IMR-90 (cell line): ENCODE data around the gene GABARAPL2. TPM values are rescaled to one million over a fixed set of nuclear protein-coding genes. Genes with fewer than 3 reads are reported as not detected.

Experiments
- ATAC-seq: fragments of 200-7000 bp; cut with Tn5 transposase; 2 replicates; pipeline ENCODE4 v1.9.1; 2020; ENCODE audit warnings: low read depth, mild to moderate bottlenecking, moderate library complexity
- BruUV-seq: library from RNA; stranded (reverse); fragments of 400-500 nt; replicated peaks from 2 replicates; lab custom pipeline; 2021; lab: Mats Ljungman, UMichigan
- CTCF ChIA-PET: fragments of 300-600 bp; formaldehyde crosslinking; extraction: SDS; loops from one replicate; lab custom pipeline; 2021; ENCODE audit warnings: antibody characterized with exemption; lab: Yijun Ruan, JAX
- POLR2A ChIA-PET: fragments of 300-600 bp; sonication (Branson Sonifier 250); formaldehyde crosslinking; loops from one replicate; lab custom pipeline; 2022; ENCODE audit warnings: antibody characterized with exemption; ENCODE audit not compliant: unreplicated experiment; lab: Charles Lee
- DNase-seq: peaks from one replicate; pipeline ENCODE4 v3.0.0; 2013
- H2AFZ ChIP-seq: replicated peaks from 2 replicates; pipeline ENCODE3; 2013; ENCODE audit warnings: low read length, mild to moderate bottlenecking; ENCODE audit not compliant: poor library complexity
- H2AK5ac ChIP-seq: 2 replicates; pipeline ENCODE4 v1.6.1; 2013; ENCODE audit warnings: low read depth, low read length, inconsistent platforms
- H2AK9ac ChIP-seq: replicated peaks from 2 replicates; pipeline ENCODE3; 2013; ENCODE audit warnings: mild to moderate bottlenecking, low read depth, low read length, moderate library complexity; ENCODE audit not compliant: poor library complexity
- H2BK120ac ChIP-seq: 2 replicates; pipeline ENCODE4 v1.6.1; 2013; ENCODE audit warnings: low read depth, low read length, inconsistent platforms
- H2BK15ac ChIP-seq: 3 replicates; pipeline ENCODE4 v1.6.1; 2013; ENCODE audit warnings: low read depth, low read length, inconsistent platforms
- H2BK20ac ChIP-seq: 2 replicates; pipeline ENCODE4 v1.6.1; 2013; ENCODE audit warnings: low read depth, mild to moderate bottlenecking, inconsistent platforms, low read length, moderate library complexity
- H2BK5ac ChIP-seq: 2 replicates; pipeline ENCODE4 v1.6.1; 2013; ENCODE audit warnings: mild to moderate bottlenecking, low read depth, low read length, inconsistent platforms; ENCODE audit not compliant: poor library complexity, severe bottlenecking
- H3K14ac ChIP-seq: replicated peaks from 2 replicates; pipeline ENCODE4 v1.6.1; 2013; ENCODE audit warnings: low read depth, low read length, inconsistent platforms
- H3K18ac ChIP-seq: 2 replicates; pipeline ENCODE4 v1.6.1; 2013; ENCODE audit warnings: low read depth, low read length, control low read depth
- H3K23ac ChIP-seq: 2 replicates; pipeline ENCODE4 v1.6.1; 2013; ENCODE audit warnings: low read depth, low read length, inconsistent platforms
- H3K27ac ChIP-seq: 2 replicates; pipeline ENCODE4 v1.5.1; 2013; ENCODE audit warnings: mild to moderate bottlenecking, control low read depth, low read length; ENCODE audit not compliant: insufficient read depth
- H3K27me3 ChIP-seq: 2 replicates; pipeline ENCODE4 v1.6.1; 2013; ENCODE audit warnings: low read length; ENCODE audit not compliant: control insufficient read depth, insufficient read depth
- H3K36me3 ChIP-seq: 2 replicates; pipeline ENCODE4 v1.6.1; 2013; ENCODE audit warnings: low read length, mixed read lengths; ENCODE audit not compliant: control insufficient read depth, insufficient read depth
- H3K4ac ChIP-seq: 2 replicates; pipeline ENCODE4 v1.6.1; 2013; ENCODE audit warnings: low read depth, low read length, inconsistent platforms
- H3K4me1 ChIP-seq: 2 replicates; pipeline ENCODE4 v1.6.1; 2013; ENCODE audit warnings: low read length, mixed read lengths; ENCODE audit not compliant: control insufficient read depth, insufficient read depth
- H3K4me2 ChIP-seq: 2 replicates; pipeline ENCODE4 v1.6.1; 2013; ENCODE audit warnings: low read depth, mild to moderate bottlenecking, control low read depth, low read length, moderate library complexity
- H3K4me3 ChIP-seq: 2 replicates; pipeline ENCODE4 v1.5.1; 2013; ENCODE audit warnings: low read depth, mild to moderate bottlenecking, control low read depth, low read length, moderate library complexity; ENCODE audit not compliant: insufficient read depth
- H3K56ac ChIP-seq: 2 replicates; pipeline ENCODE4 v1.6.1; 2013; ENCODE audit warnings: low read length, inconsistent platforms; ENCODE audit not compliant: insufficient read depth; ENCODE audit errors: extremely low read depth
- H3K79me1 ChIP-seq, 2 experiments: 2 replicates each; pipeline ENCODE4 v1.6.1; 2013; ENCODE audit warnings: low read length in 2 of 2, inconsistent platforms in 1 of 2, low read depth in 1 of 2
- H3K9ac ChIP-seq: 2 replicates; pipeline ENCODE4 v1.6.1; 2013; ENCODE audit warnings: low read depth, low read length, control low read depth
- H3K9me1 ChIP-seq: 2 replicates; pipeline ENCODE4 v1.6.1; 2013; ENCODE audit warnings: low read length, inconsistent platforms; ENCODE audit not compliant: insufficient read depth
- H3K9me3 ChIP-seq: 2 replicates; pipeline ENCODE4 v1.6.1; 2013; ENCODE audit warnings: low read length; ENCODE audit not compliant: control insufficient read depth, insufficient read depth
- H4K20me1 ChIP-seq: 2 replicates; pipeline ENCODE4 v1.6.1; 2013; ENCODE audit warnings: low read length, inconsistent platforms; ENCODE audit not compliant: insufficient read depth
- H4K5ac ChIP-seq: 2 replicates; pipeline ENCODE4 v1.6.1; 2013; ENCODE audit warnings: mild to moderate bottlenecking, low read depth, low read length, control low read depth
- H4K8ac ChIP-seq, 2 experiments: 2 replicates each; pipeline ENCODE4 v1.6.1; 2013; ENCODE audit warnings: low read depth in 2 of 2, low read length in 2 of 2, control low read depth in 1 of 2, inconsistent platforms in 1 of 2
- H4K91ac ChIP-seq: 2 replicates; pipeline ENCODE4 v1.6.1; 2013; ENCODE audit warnings: low read depth, low read length, inconsistent platforms; ENCODE audit not compliant: insufficient read depth
- BHLHE40 ChIP-seq: fragments of 150-350 bp; IDR thresholded peaks from 2 replicates; pipeline ENCODE4 v1.6.1; 2016; ENCODE audit warnings: mild to moderate bottlenecking, low read depth, low read length
- CEBPB ChIP-seq: IDR thresholded peaks from 2 replicates; pipeline ENCODE4 v1.6.1; 2012; ENCODE audit warnings: low read depth, low read length, improper control_type of control experiment
- CHD1 ChIP-seq: IDR thresholded peaks from 2 replicates; pipeline ENCODE4 v1.6.1; 2012; ENCODE audit warnings: low read depth, low read length, improper control_type of control experiment
- CTCF ChIP-seq: conservative IDR thresholded peaks from 2 replicates; pipeline ENCODE4 v1.5.1; 2012; ENCODE audit warnings: mild to moderate bottlenecking, low read depth, low read length, improper control_type of control experiment
- ELK1 ChIP-seq: fragments of 150-350 bp; IDR thresholded peaks from 2 replicates; pipeline ENCODE4 v1.6.1; 2016; ENCODE audit warnings: low read depth, mild to moderate bottlenecking, low read length, moderate library complexity, borderline replicate concordance
- FOS ChIP-seq: fragments of 150-350 bp; IDR thresholded peaks from 2 replicates; pipeline ENCODE4 v1.6.1; 2016; ENCODE audit warnings: low read depth, low read length
- MAFK ChIP-seq: IDR thresholded peaks from 2 replicates; pipeline ENCODE4 v1.6.1; 2012; ENCODE audit warnings: low read depth, low read length, improper control_type of control experiment
- MAZ ChIP-seq: IDR thresholded peaks from 2 replicates; pipeline ENCODE4 v1.6.1; 2012; ENCODE audit warnings: low read depth, mild to moderate bottlenecking, low read length, improper control_type of control experiment, moderate library complexity, borderline replicate concordance
- MXI1 ChIP-seq: IDR thresholded peaks from 2 replicates; pipeline ENCODE4 v1.6.1; 2012; ENCODE audit warnings: low read depth, mild to moderate bottlenecking, low read length, moderate library complexity, borderline replicate concordance
- NFE2L2 ChIP-seq: fragments of 150-350 bp; IDR thresholded peaks from 2 replicates; pipeline ENCODE4 v1.6.1; 2016; ENCODE audit warnings: low read depth, mild to moderate bottlenecking, low read length
- POLR2A ChIP-seq: IDR thresholded peaks from 2 replicates; pipeline ENCODE4 v1.6.1; 2012; ENCODE audit warnings: mild to moderate bottlenecking, low read depth, low read length
- RAD21 ChIP-seq: IDR thresholded peaks from 2 replicates; pipeline ENCODE4 v1.6.1; 2012; ENCODE audit warnings: low read length, improper control_type of control experiment
- RCOR1 ChIP-seq: IDR thresholded peaks from 2 replicates; pipeline ENCODE4 v1.6.1; 2012; ENCODE audit warnings: mild to moderate bottlenecking, low read length, improper control_type of control experiment; ENCODE audit not compliant: insufficient replicate concordance
- RFX5 ChIP-seq: IDR thresholded peaks from 2 replicates; pipeline ENCODE4 v1.8.0; 2012; ENCODE audit warnings: low read depth, mild to moderate bottlenecking, low read length, moderate library complexity
- SMC3 ChIP-seq: fragments of 150-350 bp; IDR thresholded peaks from 2 replicates; pipeline ENCODE4 v1.6.1; 2016; ENCODE audit warnings: low read depth, mild to moderate bottlenecking, antibody characterized with exemption, low read length, moderate library complexity
- USF2 ChIP-seq: fragments of 150-350 bp; IDR thresholded peaks from 2 replicates; pipeline ENCODE4 v1.6.1; 2017; ENCODE audit warnings: mild to moderate bottlenecking, antibody characterized with exemption, low read length, low read depth
- WGBS, 2 experiments: methylation state at CpG; one replicate each; pipeline versions ENCODE4 v1.1.5 to v1.1.7; 2013; ENCODE audit warnings: missing lambda C conversion rate in 2 of 2; ENCODE audit not compliant: insufficient read length in 1 of 2; ENCODE audit errors: extremely low coverage in 2 of 2; 5-methylcytosine and 5-hydroxymethylcytosine counted together
- dilution Hi-C: fragments of 300-500 bp; cut with HindIII; formaldehyde crosslinking; loops from one replicate; pipeline ENCODE4 v1.14.3; 2018; ENCODE audit warnings: low sequenced_read_pairs; ENCODE audit not compliant: unreplicated experiment
- in situ Hi-C: fragments of 300-500 bp; cut with MboI; formaldehyde crosslinking; loops from 3 replicates; pipeline ENCODE4 v1.14.3; 2019; ENCODE audit warnings: low sequenced_read_pairs, inconsistent platforms, mixed read lengths
- intact Hi-C: fragments of 100-400 bp; cut with micrococcal nuclease; formaldehyde crosslinking; loops from 2 replicates; pipeline ENCODE4 v1.10.0; 2022
- polyA plus RNA-seq, 3 experiments: library from polyadenylated mRNA; depleted of rRNA; stranded (reverse); fragments of >200 nt; gene quantifications; 2 replicates each; pipeline ENCODE4 v1.2.3, GENCODE V29; 2012; ENCODE audit warnings: low replicate concordance in 1 of 3
- total RNA-seq: library from RNA; depleted of rRNA; stranded (reverse); fragments of >200 nt; gene quantifications from 2 replicates; pipeline ENCODE4 v1.2.3, GENCODE V29; 2012

GABARAPL2 gene
- total and polyA plus RNA-seq, 2 of the 4 experiments (the other 2 are of a cell fraction): 33.3 to 65.9 TPM

- Histone ChIP-seq H3K18ac (no peak within 1 kb of the TSS), H3K4me2 (no peak within 1 kb of the TSS), H3K9me3 (no peaks in the 10 kb centered on the region), H2BK5ac (no peak within 1 kb of the TSS), H4K5ac (no peak within 1 kb of the TSS), H3K23ac (no peak within 1 kb of the TSS), H3K27me3 (peaks cover 17% of the 10 kb centered on the region), H2BK20ac (no peak within 1 kb of the TSS), H2AK5ac (no peak within 1 kb of the TSS), H3K9me1 (no peaks in the 10 kb centered on the region), H4K91ac (no peak within 1 kb of the TSS), H3K27ac (no peak within 1 kb of the TSS), H2AK9ac (no peak within 1 kb of the TSS), H2BK120ac (no peak within 1 kb of the TSS), H2AFZ (no peak within 1 kb of the TSS), H3K4me1 (no peaks in the 10 kb centered on the region), H2BK15ac (no peak within 1 kb of the TSS), H3K56ac (no peak within 1 kb of the TSS), H3K79me1 (no peaks in the 10 kb centered on the region), H3K36me3 (no peaks in the 10 kb centered on the region), H3K4me3 (no peak within 1 kb of the TSS), H4K8ac (no peak within 1 kb of the TSS), H4K20me1 (no peaks in the 10 kb centered on the region), H3K4ac (no peak within 1 kb of the TSS), H3K14ac (no peak within 1 kb of the TSS), H3K9ac (no peak within 1 kb of the TSS)
- ChIA-PET CTCF (no interaction called here), POLR2A (no interaction called here)
- ATAC-seq: no peak
- intact Hi-C loops: no loop called here
- DNase-seq: no peak
- TF ChIP-seq RCOR1: no peak
- no peak for TF ChIP-seq CTCF
- TF ChIP-seq POLR2A: no peak
- no peak for TF ChIP-seq USF2
- TF ChIP-seq RFX5: no peak
- no peak for TF ChIP-seq NFE2L2
- no peak for TF ChIP-seq ELK1
- TF ChIP-seq RAD21: no peak
- no peak for TF ChIP-seq MXI1
- no peak for TF ChIP-seq CEBPB
- no peak for TF ChIP-seq FOS
- TF ChIP-seq BHLHE40: no peak
- TF ChIP-seq MAZ: no peak
- TF ChIP-seq SMC3: no peak
- TF ChIP-seq CHD1: no peak
- TF ChIP-seq MAFK: no peak
- 80% methylated on average over 1 of the region's 7 CpGs; no CpG with 5 or more reads in 1 of the 2 experiments for WGBS, 2 experiments
- dilution Hi-C loops: no loop called here
- no TSS peak for BruUV-seq
- in situ Hi-C loops: no loop called here
These were observed 30.3 kb upstream of the GABARAPL2 start, which contains the start of gene CHST5 for GRCh38 chr16:75535901-75536300. TSS of gene CHST5 (minus strand) at chr16:75536108. CDS start at chr16:75530384, 5,724 bp downstream.
